ENCODE measurements around the gene PKIB.

Gene PKIB

GRCh38 chr6:122671251-122671650, 61.0 kb downstream of the PKIB start:
- no peak for DNase-seq

GRCh38 chr6:122673343-122673961, 63.2 kb downstream of the PKIB start:
- no peak for DNase-seq

GRCh38 chr6:122676146-122676545, 65.9 kb downstream of the PKIB start:
- no peak for DNase-seq

GRCh38 chr6:122676688-122677087, 66.5 kb downstream of the PKIB start:
- DNase-seq, result no peak

DNA sequence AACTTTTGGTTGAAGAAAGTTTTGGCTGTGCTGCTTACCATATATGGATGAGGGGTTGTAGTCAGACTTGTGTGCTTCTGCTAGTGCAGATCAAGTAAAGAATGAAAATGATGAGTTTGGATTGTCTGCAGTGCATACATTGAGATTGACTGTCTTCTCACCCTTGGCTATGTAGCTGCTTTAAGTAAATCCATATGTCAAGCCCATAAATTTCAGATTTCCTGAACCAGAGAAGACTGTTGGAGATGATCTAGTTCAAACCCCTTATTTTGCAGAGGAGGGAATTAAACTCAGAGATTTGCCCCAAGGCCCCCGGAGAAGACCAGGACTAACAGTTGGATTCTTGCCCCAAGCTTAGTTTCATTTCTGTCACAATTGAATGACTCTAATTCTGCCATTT, 67.2 kb downstream of the PKIB start:
- no peak for DNase-seq

DNA sequence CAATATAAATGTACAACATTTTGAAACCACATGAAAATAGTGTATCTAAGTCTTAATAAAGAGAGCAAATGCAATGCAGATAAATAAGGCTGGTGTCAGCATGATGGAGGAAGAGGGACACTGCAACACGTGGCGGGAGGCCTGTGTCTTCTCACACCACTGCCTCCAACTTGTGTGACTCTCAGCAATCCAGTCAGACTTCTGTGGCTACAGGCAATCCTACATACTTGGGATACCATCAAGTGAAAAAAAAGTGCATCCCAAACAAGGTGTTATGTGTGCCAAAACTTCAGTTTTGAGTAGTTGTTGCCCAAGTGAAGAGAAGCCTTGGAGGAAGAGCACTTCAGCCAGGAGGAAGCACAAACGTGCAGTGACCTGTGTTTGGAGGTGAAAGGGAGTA, 68.6 kb downstream of the PKIB start:
- no peak for DNase-seq

DNA sequence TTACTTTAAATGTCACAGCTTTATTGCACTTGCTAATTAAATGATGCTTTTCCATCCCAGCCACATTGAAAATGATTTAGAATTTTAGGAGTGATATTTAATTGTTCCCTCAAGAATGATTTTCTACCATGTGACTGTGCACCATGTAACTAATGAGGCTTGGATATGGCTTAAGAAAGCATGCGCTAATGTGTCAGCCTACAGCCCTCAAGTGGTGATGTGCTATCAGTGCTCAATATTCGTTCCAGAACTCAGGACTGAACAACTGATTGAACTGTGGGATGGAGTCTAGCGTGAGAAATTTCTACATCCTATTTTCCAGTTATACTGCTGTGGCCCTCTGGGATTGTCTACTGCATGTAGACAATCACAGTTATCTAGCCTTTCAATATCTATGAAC, 71.5 kb downstream of the PKIB start:
- DNase-seq, result no peak

GRCh38 chr6:122683989-122684651, 73.9 kb downstream of the PKIB start:
- no peak for DNase-seq

GRCh38 chr6:122692175-122692598, 82.0 kb downstream of the PKIB start:
- DNase-seq, result no peak

- no peak for DNase-seq
These were observed 82.8 kb downstream of the PKIB start for GRCh38 chr6:122692807-122693580.

GRCh38 chr6:122694075-122694474, 83.9 kb downstream of the PKIB start:
- DNase-seq, result no peak

GRCh38 chr6:122694602-122695001, 84.4 kb downstream of the PKIB start:
- no peak for DNase-seq

GRCh38 chr6:122695188-122695587, 85.0 kb downstream of the PKIB start:
- DNase-seq, result no peak

DNA sequence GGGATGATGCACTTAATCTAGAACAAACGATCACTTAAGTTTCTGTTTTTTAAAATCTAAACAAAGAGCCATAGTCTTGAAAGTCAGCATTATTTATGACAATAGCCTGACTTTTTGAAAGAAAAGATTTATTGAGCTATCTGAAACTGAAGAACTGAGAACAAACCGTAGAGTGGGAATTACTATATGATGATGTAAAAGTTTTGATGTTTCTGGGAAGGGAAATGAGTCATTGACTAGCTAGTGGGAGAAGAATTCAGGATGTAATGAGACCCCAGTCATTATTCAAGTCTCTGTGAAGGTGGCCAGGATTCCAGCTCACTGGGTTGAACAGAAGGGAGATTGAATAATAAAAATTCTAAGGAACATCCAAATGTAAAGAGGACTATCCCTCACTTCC, 85.9 kb downstream of the PKIB start:
- no peak for DNase-seq

- no peak for DNase-seq
These were observed 86.6 kb downstream of the PKIB start for GRCh38 chr6:122696853-122697252.

- DNase-seq, result no peak
These were observed 87.3 kb downstream of the PKIB start for GRCh38 chr6:122697458-122697857.

GRCh38 chr6:122701666-122702065, 91.5 kb downstream of the PKIB start:
- no peak for DNase-seq

- no peak for DNase-seq
These were observed 92.6 kb downstream of the PKIB start for GRCh38 chr6:122702841-122703240.

GRCh38 chr6:122704066-122704465, 93.9 kb downstream of the PKIB start:
- no peak for DNase-seq

GRCh38 chr6:122709922-122710512, 99.8 kb downstream of the PKIB start:
- DNase-seq, result no peak

- no peak for DNase-seq
These were observed 100.9 kb downstream of the PKIB start for GRCh38 chr6:122710908-122711635.

DNA sequence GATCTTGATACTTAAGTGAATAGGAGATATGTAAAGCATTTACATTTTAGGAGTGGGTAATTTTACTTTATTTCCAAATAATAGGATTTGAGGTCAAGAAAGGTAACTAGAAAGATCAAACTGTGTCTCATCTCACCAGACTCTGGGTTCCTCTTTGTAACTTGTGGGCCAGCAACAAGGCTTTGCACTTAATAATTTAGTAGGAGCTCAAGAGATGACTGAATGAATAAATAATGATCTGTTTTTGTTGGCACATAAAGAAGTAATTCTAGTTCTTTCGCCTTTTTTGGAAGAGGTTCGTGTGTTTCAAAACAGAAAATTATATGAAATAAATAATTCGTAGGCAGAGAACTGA, 101.9 kb downstream of the PKIB start:
- no peak for DNase-seq

GRCh38 chr6:122712448-122713137, 102.4 kb downstream of the PKIB start:
- no peak for DNase-seq
